SK-N-SH treated with all-trans-retinoic acid at 6 μM for 48 hours (cell line): ENCODE results near the gene SHOC2.

ENCODE experiments used
- ATAC-seq: fragments of 200-7000 bp; cut with Tn5 transposase; 3 replicates; pipeline ENCODE4 v1.9.1; 2020; ENCODE audit warnings: mild to moderate bottlenecking, moderate library complexity
- ARNTL ChIP-seq: fragments of 450-650 bp; formaldehyde crosslinking; IDR thresholded peaks from 2 replicates; pipeline ENCODE4 v1.5.0; 2020; ENCODE audit warnings: low read depth, mild to moderate bottlenecking, moderate library complexity, borderline replicate concordance
- BACH2 ChIP-seq: fragments of 250-450 bp; sonication (Bioruptor Pico); IDR thresholded peaks from 2 replicates; pipeline ENCODE4 v1.9.0; 2021; ENCODE audit warnings: mild to moderate bottlenecking, borderline replicate concordance
- CSDC2 ChIP-seq: fragments of 250-450 bp; sonication (Bioruptor Pico); IDR thresholded peaks from 2 replicates; pipeline ENCODE4 v1.5.0; 2020; ENCODE audit warnings: mild to moderate bottlenecking, moderate library complexity
- ESRRG ChIP-seq: fragments of 250-450 bp; sonication (Bioruptor Pico); IDR thresholded peaks from 2 replicates; pipeline ENCODE4 v1.6.1; 2021; ENCODE audit warnings: mild to moderate bottlenecking
- GLIS3 ChIP-seq: fragments of 250-450 bp; sonication (Bioruptor Pico); IDR thresholded peaks from 2 replicates; pipeline ENCODE4 v1.5.0; 2020; ENCODE audit warnings: mild to moderate bottlenecking, moderate library complexity
- ISL1 ChIP-seq: fragments of 250-450 bp; sonication (Bioruptor Pico); IDR thresholded peaks from 2 replicates; pipeline ENCODE4 v2.1.2; 2022; ENCODE audit warnings: mild to moderate bottlenecking, moderate library complexity
- OSR1 ChIP-seq: fragments of 250-450 bp; sonication (Bioruptor Pico); IDR thresholded peaks from 2 replicates; pipeline ENCODE4 v1.8.0; 2022; ENCODE audit warnings: moderate library complexity, mild to moderate bottlenecking, inconsistent platforms
- PPARA ChIP-seq: fragments of 250-450 bp; sonication (Bioruptor Pico); IDR thresholded peaks from 2 replicates; pipeline ENCODE4 v1.5.0; 2020; ENCODE audit warnings: mild to moderate bottlenecking, borderline replicate concordance
- RARB ChIP-seq: fragments of 250-450 bp; sonication (Bioruptor Pico); IDR thresholded peaks from 2 replicates; pipeline ENCODE4 v1.8.0; 2021; ENCODE audit warnings: mild to moderate bottlenecking, moderate library complexity
- SNAI2 ChIP-seq: fragments of 250-450 bp; sonication (Bioruptor Pico); IDR thresholded peaks from 2 replicates; pipeline ENCODE4 v1.5.0; 2020; ENCODE audit warnings: mild to moderate bottlenecking, moderate library complexity
- TCF4 ChIP-seq: fragments of 250-450 bp; sonication (Bioruptor Pico); IDR thresholded peaks from 2 replicates; pipeline ENCODE4 v1.8.0; 2021; ENCODE audit warnings: mild to moderate bottlenecking, moderate library complexity, borderline replicate concordance
- TOX ChIP-seq: fragments of 250-450 bp; sonication (Bioruptor Pico); IDR thresholded peaks from 2 replicates; pipeline ENCODE4 v1.8.0; 2021; ENCODE audit warnings: mild to moderate bottlenecking, moderate library complexity, borderline replicate concordance
- ZC3H10 ChIP-seq: fragments of 250-450 bp; sonication (Bioruptor Pico); IDR thresholded peaks from 2 replicates; pipeline ENCODE4 v1.5.1; 2021; ENCODE audit warnings: mild to moderate bottlenecking, moderate library complexity
- ZFP3 ChIP-seq: fragments of 250-450 bp; sonication (Bioruptor Pico); IDR thresholded peaks from 2 replicates; pipeline ENCODE4 v1.5.0; 2020; ENCODE audit warnings: mild to moderate bottlenecking, moderate library complexity
- ZFP30 ChIP-seq: fragments of 450-650 bp; formaldehyde crosslinking; IDR thresholded peaks from 2 replicates; pipeline ENCODE4 v1.5.0; 2022; ENCODE audit warnings: mild to moderate bottlenecking, moderate library complexity
- ZNF565 ChIP-seq: fragments of 450-650 bp; formaldehyde crosslinking; conservative IDR thresholded peaks from 2 replicates; pipeline ENCODE4 v1.5.0; 2020; ENCODE audit warnings: low read depth, mild to moderate bottlenecking, moderate library complexity
- ZNF8 ChIP-seq: fragments of 450-650 bp; formaldehyde crosslinking; IDR thresholded peaks from 2 replicates; pipeline ENCODE4 v1.5.0; 2020; ENCODE audit warnings: mild to moderate bottlenecking, moderate library complexity
- TF ChIP-seq, protein P1 (sequence below): fragments of 250-450 bp; sonication (Bioruptor Pico); IDR thresholded peaks from 2 replicates; pipeline ENCODE4 v1.5.0; 2020; ENCODE audit warnings: mild to moderate bottlenecking, moderate library complexity
- TF ChIP-seq, protein P2 (sequence below): fragments of 250-450 bp; sonication (Bioruptor Pico); IDR thresholded peaks from 2 replicates; pipeline ENCODE4 v1.8.0; 2021; ENCODE audit warnings: low read depth, mild to moderate bottlenecking, moderate library complexity, borderline replicate concordance
- TF ChIP-seq, protein P3 (sequence below): fragments of 250-450 bp; sonication (Bioruptor Pico); IDR thresholded peaks from 2 replicates; pipeline ENCODE4 v1.8.0; 2020; ENCODE audit warnings: mild to moderate bottlenecking, moderate library complexity, borderline replicate concordance
- TF ChIP-seq, protein P4 (sequence below): fragments of 250-450 bp; sonication (Bioruptor Pico); IDR thresholded peaks from 2 replicates; pipeline ENCODE4 v1.5.1; 2021; ENCODE audit warnings: mild to moderate bottlenecking, moderate library complexity

The SHOC2 gene

DNA sequence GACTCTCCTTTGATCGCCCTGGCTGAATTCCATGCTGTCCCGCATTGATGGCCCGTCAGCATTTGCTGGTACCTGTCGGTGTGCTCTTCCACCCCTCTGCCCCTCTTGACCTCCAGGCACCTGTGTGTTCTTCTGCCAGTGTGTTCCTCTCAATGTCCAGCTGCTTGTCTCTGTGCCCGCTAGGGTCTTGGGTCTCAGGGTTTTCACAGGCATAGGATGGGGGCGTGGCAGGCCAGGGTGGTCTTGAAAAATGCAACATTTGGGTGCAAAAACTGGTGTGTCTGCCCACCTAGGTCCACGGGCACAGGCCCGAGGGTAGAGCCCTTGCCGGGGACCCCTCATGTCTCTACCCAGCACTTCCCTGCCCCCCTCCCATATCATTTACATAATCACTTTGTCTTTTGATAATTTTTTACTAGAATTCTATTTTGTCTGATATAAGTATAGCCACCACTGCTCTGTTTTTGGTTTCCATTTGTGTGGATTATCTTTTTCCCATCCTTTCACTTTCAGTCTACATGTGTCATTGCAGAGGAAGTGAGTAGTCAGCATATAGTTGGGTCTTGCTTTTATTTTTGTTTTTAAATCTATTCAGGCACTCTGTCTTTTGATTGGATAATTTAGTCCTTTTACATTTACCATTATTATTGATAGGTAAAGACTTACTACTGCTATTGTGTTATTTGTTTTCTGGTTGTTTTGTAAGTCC lies 110.8 kb downstream of the SHOC2 start:
- TF ChIP-seq SNAI2 (CRISPR knock-in tag) (no peak), ZC3H10 (CRISPR knock-in tag) (no peak), ISL1 (no peak), OSR1 (no peak), BACH2 (CRISPR knock-in tag) (no peak), TOX (CRISPR knock-in tag) (no peak), GLIS3 (no peak), CSDC2 (CRISPR knock-in tag) (no peak), ZFP30 (no peak), PPARA (CRISPR knock-in tag) (no peak), ARNTL (CRISPR knock-in tag) (no peak), ESRRG (CRISPR knock-in tag) (no peak), TCF4 (CRISPR knock-in tag) (no peak), RARB (CRISPR knock-in tag) (no peak), ZNF565 (CRISPR knock-in tag) (no peak), ZFP3 (no peak)
- TF ChIP-seq, protein P1, sequence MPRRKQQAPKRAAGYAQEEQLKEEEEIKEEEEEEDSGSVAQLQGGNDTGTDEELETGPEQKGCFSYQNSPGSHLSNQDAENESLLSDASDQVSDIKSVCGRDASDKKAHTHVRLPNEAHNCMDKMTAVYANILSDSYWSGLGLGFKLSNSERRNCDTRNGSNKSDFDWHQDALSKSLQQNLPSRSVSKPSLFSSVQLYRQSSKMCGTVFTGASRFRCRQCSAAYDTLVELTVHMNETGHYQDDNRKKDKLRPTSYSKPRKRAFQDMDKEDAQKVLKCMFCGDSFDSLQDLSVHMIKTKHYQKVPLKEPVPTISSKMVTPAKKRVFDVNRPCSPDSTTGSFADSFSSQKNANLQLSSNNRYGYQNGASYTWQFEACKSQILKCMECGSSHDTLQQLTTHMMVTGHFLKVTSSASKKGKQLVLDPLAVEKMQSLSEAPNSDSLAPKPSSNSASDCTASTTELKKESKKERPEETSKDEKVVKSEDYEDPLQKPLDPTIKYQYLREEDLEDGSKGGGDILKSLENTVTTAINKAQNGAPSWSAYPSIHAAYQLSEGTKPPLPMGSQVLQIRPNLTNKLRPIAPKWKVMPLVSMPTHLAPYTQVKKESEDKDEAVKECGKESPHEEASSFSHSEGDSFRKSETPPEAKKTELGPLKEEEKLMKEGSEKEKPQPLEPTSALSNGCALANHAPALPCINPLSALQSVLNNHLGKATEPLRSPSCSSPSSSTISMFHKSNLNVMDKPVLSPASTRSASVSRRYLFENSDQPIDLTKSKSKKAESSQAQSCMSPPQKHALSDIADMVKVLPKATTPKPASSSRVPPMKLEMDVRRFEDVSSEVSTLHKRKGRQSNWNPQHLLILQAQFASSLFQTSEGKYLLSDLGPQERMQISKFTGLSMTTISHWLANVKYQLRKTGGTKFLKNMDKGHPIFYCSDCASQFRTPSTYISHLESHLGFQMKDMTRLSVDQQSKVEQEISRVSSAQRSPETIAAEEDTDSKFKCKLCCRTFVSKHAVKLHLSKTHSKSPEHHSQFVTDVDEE (CRISPR knock-in tag) = no peak
- TF ChIP-seq, protein P2, sequence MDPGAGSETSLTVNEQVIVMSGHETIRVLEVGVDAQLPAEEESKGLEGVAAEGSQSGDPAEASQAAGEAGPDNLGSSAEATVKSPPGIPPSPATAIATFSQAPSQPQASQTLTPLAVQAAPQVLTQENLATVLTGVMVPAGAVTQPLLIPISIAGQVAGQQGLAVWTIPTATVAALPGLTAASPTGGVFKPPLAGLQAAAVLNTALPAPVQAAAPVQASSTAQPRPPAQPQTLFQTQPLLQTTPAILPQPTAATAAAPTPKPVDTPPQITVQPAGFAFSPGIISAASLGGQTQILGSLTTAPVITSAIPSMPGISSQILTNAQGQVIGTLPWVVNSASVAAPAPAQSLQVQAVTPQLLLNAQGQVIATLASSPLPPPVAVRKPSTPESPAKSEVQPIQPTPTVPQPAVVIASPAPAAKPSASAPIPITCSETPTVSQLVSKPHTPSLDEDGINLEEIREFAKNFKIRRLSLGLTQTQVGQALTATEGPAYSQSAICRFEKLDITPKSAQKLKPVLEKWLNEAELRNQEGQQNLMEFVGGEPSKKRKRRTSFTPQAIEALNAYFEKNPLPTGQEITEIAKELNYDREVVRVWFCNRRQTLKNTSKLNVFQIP (CRISPR knock-in tag) = no peak
- TF ChIP-seq, protein P3, sequence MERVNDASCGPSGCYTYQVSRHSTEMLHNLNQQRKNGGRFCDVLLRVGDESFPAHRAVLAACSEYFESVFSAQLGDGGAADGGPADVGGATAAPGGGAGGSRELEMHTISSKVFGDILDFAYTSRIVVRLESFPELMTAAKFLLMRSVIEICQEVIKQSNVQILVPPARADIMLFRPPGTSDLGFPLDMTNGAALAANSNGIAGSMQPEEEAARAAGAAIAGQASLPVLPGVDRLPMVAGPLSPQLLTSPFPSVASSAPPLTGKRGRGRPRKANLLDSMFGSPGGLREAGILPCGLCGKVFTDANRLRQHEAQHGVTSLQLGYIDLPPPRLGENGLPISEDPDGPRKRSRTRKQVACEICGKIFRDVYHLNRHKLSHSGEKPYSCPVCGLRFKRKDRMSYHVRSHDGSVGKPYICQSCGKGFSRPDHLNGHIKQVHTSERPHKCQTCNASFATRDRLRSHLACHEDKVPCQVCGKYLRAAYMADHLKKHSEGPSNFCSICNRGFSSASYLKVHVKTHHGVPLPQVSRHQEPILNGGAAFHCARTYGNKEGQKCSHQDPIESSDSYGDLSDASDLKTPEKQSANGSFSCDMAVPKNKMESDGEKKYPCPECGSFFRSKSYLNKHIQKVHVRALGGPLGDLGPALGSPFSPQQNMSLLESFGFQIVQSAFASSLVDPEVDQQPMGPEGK (CRISPR knock-in tag) = no peak
- no peak for ATAC-seq

DNA sequence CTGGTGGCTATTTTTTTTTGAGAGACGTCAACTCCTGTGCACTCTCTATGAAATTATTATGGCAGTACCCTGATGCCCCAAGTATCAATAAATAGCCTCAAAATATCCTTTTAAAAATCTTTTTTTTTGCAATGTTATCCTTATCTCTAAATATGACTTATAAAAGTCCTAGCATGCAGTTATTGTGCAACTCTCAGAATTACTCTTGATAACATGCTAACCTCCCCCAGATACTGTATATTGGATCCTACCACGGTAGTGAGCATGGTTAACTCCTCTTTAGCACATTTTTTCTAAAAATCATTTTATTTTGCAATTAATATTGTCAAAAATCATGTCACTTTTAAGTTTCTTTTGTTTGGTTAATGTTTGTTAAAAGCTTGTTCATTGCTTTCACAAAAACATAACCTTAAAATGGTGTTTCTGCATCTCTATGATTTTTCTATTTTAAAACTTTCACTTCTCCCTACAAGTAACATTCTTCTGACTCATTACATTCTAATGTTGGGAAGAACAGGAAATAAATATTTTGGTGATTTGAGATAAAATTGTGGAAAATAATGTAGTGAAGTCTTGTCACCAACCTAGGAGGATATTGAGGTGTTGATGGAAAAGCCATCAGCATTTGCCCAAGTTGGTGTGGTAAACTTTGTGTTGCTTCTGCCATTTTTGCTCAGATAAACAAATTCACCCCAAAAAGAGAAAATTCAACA lies 115.3 kb downstream of the SHOC2 start:
- ATAC-seq = no peak
- TF ChIP-seq RARB (CRISPR knock-in tag) (no peak), ZFP3 (no peak), ZNF8 (no peak), OSR1 (no peak), ZFP30 (no peak), TOX (CRISPR knock-in tag) (no peak), ARNTL (CRISPR knock-in tag) (no peak), GLIS3 (no peak), PPARA (CRISPR knock-in tag) (no peak)
- TF ChIP-seq, protein P1 (CRISPR knock-in tag) = no peak
- TF ChIP-seq, protein P3 (CRISPR knock-in tag) = no peak
- TF ChIP-seq, protein P4, sequence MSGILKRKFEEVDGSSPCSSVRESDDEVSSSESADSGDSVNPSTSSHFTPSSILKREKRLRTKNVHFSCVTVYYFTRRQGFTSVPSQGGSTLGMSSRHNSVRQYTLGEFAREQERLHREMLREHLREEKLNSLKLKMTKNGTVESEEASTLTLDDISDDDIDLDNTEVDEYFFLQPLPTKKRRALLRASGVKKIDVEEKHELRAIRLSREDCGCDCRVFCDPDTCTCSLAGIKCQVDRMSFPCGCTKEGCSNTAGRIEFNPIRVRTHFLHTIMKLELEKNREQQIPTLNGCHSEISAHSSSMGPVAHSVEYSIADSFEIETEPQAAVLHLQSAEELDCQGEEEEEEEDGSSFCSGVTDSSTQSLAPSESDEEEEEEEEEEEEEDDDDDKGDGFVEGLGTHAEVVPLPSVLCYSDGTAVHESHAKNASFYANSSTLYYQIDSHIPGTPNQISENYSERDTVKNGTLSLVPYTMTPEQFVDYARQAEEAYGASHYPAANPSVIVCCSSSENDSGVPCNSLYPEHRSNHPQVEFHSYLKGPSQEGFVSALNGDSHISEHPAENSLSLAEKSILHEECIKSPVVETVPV = no peak
